ENCODE measurements around the gene AGXT2.

The AGXT2 gene

DNA sequence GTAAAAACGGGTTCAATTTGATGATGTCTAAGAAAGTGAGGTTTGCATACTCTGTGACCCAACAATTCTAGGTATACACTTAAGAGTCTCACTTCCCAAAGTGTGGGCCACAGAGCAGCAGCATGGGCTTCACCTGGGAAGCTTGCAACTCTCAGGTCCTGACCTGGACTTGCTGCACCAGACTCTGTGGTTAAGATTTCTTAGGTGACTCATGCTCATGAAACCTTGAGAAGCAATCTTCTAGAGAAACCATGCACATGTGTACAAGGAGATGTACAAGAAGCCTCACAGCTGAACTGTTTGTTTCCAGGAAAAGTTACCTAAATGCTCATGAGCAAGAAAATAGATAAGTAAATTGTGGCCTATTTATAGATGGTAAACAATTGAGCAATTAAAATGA, 88.4 kb downstream of the AGXT2 start:
- no peak for DNase-seq (ENCODE audit: low read depth)

DNA sequence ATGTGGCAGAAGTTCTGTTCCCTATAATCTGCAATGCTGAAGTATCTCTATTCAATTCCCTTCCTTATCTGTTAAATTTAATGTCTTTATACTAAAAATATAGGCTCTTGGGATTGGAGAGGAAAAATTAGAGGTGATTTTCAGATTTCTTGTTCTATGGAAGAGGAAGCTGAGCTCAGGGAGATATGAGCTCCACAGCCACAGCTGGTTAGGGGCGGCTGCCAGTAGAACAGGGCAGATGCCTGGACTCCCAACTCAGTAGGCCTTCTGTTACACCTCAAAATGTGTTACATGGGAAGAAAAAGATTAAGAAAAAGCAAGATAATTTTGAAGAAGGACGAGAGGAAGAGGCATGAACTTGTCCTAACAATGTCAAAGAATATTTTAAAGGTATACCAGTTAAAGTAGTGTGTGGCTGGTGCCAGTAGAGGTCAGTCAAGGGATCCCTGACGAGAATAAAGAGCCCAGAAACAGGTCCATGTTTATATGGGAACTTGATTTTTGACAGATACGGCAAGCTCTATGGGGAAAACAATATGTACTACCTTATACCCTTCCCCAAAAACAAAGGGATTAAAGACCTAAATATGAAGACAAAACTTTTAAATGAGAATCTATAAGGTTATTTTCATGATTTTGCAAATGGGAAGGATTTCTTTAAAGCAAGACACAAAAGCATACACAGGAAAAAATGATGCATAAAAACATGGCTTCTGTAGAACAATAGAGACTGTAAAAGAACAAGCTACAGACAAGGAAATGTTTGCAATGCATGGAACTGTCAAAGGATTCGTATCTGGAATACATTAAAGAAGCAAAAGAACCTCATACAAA, 89.7 kb downstream of the AGXT2 start:
- DNase-seq (ENCODE audit: low read depth), result no peak

DNA sequence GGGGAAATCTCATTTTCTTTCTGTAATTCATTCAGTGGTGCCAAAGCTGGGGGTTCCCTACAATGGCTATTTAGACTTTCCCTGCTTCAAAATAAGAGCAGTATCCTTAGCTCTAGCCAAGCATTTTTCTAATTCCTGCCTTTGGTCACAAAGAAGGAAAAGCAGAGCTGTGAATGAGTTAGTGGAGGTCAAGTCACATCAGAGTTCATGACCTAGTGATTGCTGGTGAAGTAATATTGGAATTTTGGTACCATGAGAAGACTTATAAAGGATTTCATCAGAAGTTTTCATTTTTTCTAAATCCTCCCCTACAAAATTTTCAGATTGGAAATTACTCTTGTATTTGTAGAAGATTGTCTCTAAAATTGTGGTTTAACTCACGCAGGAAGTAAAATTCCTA, 90.4 kb downstream of the AGXT2 start:
- no peak for DNase-seq (ENCODE audit: low read depth)

All from stimulated activated CD4-positive, alpha-beta T cell treated with anti-CD3 and anti-CD28 coated beads, Interleukin-2, amount 100 ng/mL, for 4 hours (primary cell).